Muscle layer of colon (tissue), 2 donors: Measurements from ENCODE around the gene METTL24.

ENCODE experiments used
- H3K27ac ChIP-seq: one replicate; pipeline ENCODE4 v1.7.0; 2013; ENCODE audit warnings: low read depth, mild to moderate bottlenecking, low read length, moderate library complexity
- H3K27me3 ChIP-seq, 2 donors: one replicate each; pipeline ENCODE4 v1.7.0; 2013; ENCODE audit warnings: low read length in 2 of 2, mild to moderate bottlenecking in 2 of 2; ENCODE audit not compliant: insufficient read depth in 2 of 2, control insufficient read depth in 1 of 2
- H3K36me3 ChIP-seq: one replicate; pipeline ENCODE4 v1.7.0; 2013; ENCODE audit warnings: mild to moderate bottlenecking, low read length; ENCODE audit not compliant: insufficient read depth
- H3K4me1 ChIP-seq: one replicate; pipeline ENCODE4 v1.7.0; 2013; ENCODE audit warnings: mild to moderate bottlenecking, low read length; ENCODE audit not compliant: insufficient read depth
- H3K4me3 ChIP-seq, 2 donors: one replicate each; pipeline ENCODE4 v1.7.0; 2013; ENCODE audit warnings: low read length in 2 of 2, low read depth in 1 of 2, mild to moderate bottlenecking in 1 of 2, moderate library complexity in 1 of 2
- H3K9ac ChIP-seq: one replicate; pipeline ENCODE4 v1.7.0; 2013; ENCODE audit warnings: low read length
- H3K9me3 ChIP-seq: one replicate; pipeline ENCODE4 v1.7.0; 2013; ENCODE audit warnings: mild to moderate bottlenecking, low read length
- donor health status: abdominal sarcoma.
- donor health status: Adenocarcinoma of cecum.

Gene METTL24

GRCh38 chr6:110360676-110361075, 2.5 kb upstream of the METTL24 start:
- peaks cover 48% of the 10 kb centered on the region for H3K4me1 ChIP-seq
- no peaks in the 10 kb centered on the region for H3K36me3 ChIP-seq
- no peaks in the 10 kb centered on the region for H3K9me3 ChIP-seq
- H3K27me3 ChIP-seq: no peaks in the 10 kb centered on the region
- H3K9ac ChIP-seq: no peak overlapping the region
- H3K27ac ChIP-seq: no peak overlapping the region
- H3K4me3 ChIP-seq: peak overlapping the region in 1 of 2 donors; percentile 4

DNA sequence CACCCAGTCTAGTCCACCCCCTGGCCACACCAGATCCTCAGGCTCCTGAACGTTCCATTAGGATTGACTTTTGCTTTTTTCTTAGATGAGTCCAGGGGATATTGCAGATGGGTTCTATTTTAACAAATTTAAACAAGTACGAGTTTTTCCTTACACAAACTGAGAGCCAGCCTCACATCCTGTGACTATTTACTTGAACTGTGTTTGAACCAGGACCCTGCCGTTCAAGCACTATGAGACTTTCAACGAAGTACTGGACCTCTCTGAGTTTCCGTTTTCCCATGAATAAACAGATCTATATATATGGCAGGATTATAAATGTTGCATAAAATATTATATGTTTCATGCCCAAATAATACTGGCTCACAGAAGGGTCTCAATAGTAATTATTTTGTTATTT, 1.4 kb upstream of the METTL24 start:
- Histone ChIP-seq H3K4me1 (peaks cover 51% of the 10 kb centered on the region), H3K27ac (peak overlapping the region; percentile 99), H3K27me3 (no peaks in the 10 kb centered on the region), H3K36me3 (no peaks in the 10 kb centered on the region), H3K9ac (no peak overlapping the region), H3K9me3 (no peaks in the 10 kb centered on the region), H3K4me3 (peak overlapping the region in 1 of 2 donors; percentile 71)

- Histone ChIP-seq H3K4me1 (peaks cover 51% of the 10 kb centered on the region), H3K4me3 (peak overlapping the region; percentile 63 to 71), H3K27ac (peak overlapping the region; percentile 99), H3K36me3 (no peaks in the 10 kb centered on the region), H3K27me3 (no peaks in the 10 kb centered on the region), H3K9ac (peak overlapping the region; percentile 72), H3K9me3 (no peaks in the 10 kb centered on the region)
Observed at GRCh38 chr6:110358553-110359160, 508 bp upstream of the METTL24 start.

GRCh38 chr6:110357298-110357663, 868 bp downstream of the METTL24 start:
- H3K36me3 ChIP-seq: no peaks in the 10 kb centered on the region
- peak overlapping the region; percentile 79 for H3K9ac ChIP-seq
- no peaks in the 10 kb centered on the region for H3K9me3 ChIP-seq
- H3K4me1 ChIP-seq: peaks cover 58% of the 10 kb centered on the region
- no peaks in the 10 kb centered on the region for H3K27me3 ChIP-seq
- peak overlapping the region; percentile 62 to 80 for H3K4me3 ChIP-seq
- peak overlapping the region; percentile 80 for H3K27ac ChIP-seq

- H3K4me3 ChIP-seq: peak overlapping the region; percentile 62 to 80
- peak overlapping the region; percentile 80 for H3K27ac ChIP-seq
- no peaks in the 10 kb centered on the region for H3K36me3 ChIP-seq
- no peaks in the 10 kb centered on the region for H3K9me3 ChIP-seq
- H3K27me3 ChIP-seq: no peaks in the 10 kb centered on the region
- peak overlapping the region; percentile 79 for H3K9ac ChIP-seq
- peaks cover 63% of the 10 kb centered on the region for H3K4me1 ChIP-seq
Observed at GRCh38 chr6:110356778-110357177, 1.4 kb downstream of the METTL24 start.

- peak overlapping the region; percentile 41 for H3K27ac ChIP-seq
- H3K9me3 ChIP-seq: no peaks in the 10 kb centered on the region
- peaks cover 70% of the 10 kb centered on the region for H3K4me1 ChIP-seq
- H3K4me3 ChIP-seq: peak overlapping the region in 1 of 2 donors; percentile 51
- H3K9ac ChIP-seq: no peak overlapping the region
- no peaks in the 10 kb centered on the region for H3K36me3 ChIP-seq
- H3K27me3 ChIP-seq: no peaks in the 10 kb centered on the region
Observed at GRCh38 chr6:110355727-110356126, 2.4 kb downstream of the METTL24 start.

GRCh38 chr6:110355022-110355421, 3.1 kb downstream of the METTL24 start:
- H3K9ac ChIP-seq: no peak overlapping the region
- no peak overlapping the region for H3K4me3 ChIP-seq
- H3K27me3 ChIP-seq: no peaks in the 10 kb centered on the region

GRCh38 chr6:110354153-110354552, 4.0 kb downstream of the METTL24 start:
- no peak overlapping the region for H3K9ac ChIP-seq
- peak overlapping the region in 1 of 2 donors; percentile 9 for H3K4me3 ChIP-seq
- no peaks in the 10 kb centered on the region for H3K9me3 ChIP-seq
- H3K36me3 ChIP-seq: no peaks in the 10 kb centered on the region
- H3K27me3 ChIP-seq: no peaks in the 10 kb centered on the region
- H3K4me1 ChIP-seq: peaks cover 76% of the 10 kb centered on the region
- H3K27ac ChIP-seq: peak overlapping the region; percentile 43

More at GRCh38 chr6:110355022-110355421, 3.1 kb downstream of the METTL24 start:
- Histone ChIP-seq H3K27ac (peak overlapping the region; percentile 41), H3K36me3 (no peaks in the 10 kb centered on the region), H3K9me3 (no peaks in the 10 kb centered on the region), H3K4me1 (peaks cover 74% of the 10 kb centered on the region)

- peak overlapping the region; percentile 9 for H3K9ac ChIP-seq
- H3K36me3 ChIP-seq: no peaks in the 10 kb centered on the region
- H3K27ac ChIP-seq: peak overlapping the region; percentile 43
- peaks cover 76% of the 10 kb centered on the region for H3K4me1 ChIP-seq
- H3K9me3 ChIP-seq: no peaks in the 10 kb centered on the region
- peak overlapping the region in 1 of 2 donors; percentile 9 for H3K4me3 ChIP-seq
- H3K27me3 ChIP-seq: no peaks in the 10 kb centered on the region
Observed at GRCh38 chr6:110353457-110354001, 4.6 kb downstream of the METTL24 start.

DNA sequence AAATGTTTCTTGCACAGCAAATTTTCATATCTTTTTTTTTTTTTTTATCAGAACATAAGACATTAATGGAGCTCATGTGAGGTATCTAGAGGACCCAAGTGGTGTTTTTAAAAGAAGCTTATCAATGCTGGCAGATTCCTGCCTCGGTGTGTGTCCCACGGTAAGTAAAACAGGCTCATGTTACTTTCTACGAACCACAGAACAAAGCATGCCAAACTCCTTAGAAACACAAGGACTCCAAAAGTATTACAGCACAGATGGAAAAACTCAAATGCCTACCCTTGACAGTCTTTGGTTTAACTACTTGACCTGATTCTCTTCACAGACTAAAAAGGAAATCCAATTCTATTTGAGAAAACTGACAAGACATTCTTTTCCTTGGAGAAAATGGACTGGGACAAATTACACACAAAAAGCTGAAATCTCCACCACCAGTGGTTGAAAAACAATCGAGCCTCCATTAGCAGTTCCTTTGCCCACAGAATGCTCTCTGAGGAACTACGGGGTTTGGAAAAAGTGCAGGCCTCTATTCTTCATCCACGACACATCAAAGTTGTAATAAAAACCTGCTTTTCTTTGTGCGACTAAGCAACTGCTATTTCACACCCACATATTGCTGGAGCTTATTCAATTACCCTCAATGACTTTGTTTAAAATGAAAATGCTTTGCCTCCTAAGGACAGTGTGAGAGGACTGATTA, 5.4 kb downstream of the METTL24 start:
- Histone ChIP-seq H3K4me1 (peaks cover 81% of the 10 kb centered on the region), H3K9me3 (no peaks in the 10 kb centered on the region), H3K27me3 (no peaks in the 10 kb centered on the region), H3K36me3 (no peaks in the 10 kb centered on the region), H3K27ac (peak overlapping the region; percentile 43), H3K9ac (peak overlapping the region; percentile 9), H3K4me3 (no peak overlapping the region)

DNA sequence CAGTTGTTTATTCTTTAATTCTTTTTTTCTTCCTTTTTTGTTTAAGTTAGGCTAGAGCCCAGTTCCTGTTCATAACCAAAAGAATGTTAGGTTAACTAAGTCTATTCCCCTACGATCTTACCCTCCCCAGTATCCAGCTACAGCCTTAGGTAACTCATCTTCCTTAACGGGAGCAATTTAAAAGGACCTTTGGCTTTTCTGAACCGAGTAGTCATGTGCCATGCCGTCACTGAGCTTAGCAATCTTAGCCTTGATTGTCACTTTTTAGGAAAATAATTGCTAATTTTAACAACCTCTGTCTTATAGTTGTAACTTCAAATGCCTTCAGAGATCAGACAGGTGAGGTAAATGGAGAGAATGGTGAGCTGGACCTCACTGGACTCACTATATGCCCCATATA, 6.2 kb downstream of the METTL24 start:
- no peaks in the 10 kb centered on the region for H3K9me3 ChIP-seq
- H3K27ac ChIP-seq: peak overlapping the region; percentile 43
- H3K9ac ChIP-seq: no peak overlapping the region
- peaks cover 87% of the 10 kb centered on the region for H3K4me1 ChIP-seq
- no peaks in the 10 kb centered on the region for H3K27me3 ChIP-seq
- H3K36me3 ChIP-seq: no peaks in the 10 kb centered on the region
- no peak overlapping the region for H3K4me3 ChIP-seq
